Activated B cell treated with CpG ODN at 0.5 μM for 24 hours (primary cell): ENCODE results near the gene RNF123. TPM values are rescaled to one million over a fixed set of nuclear protein-coding genes. Genes with fewer than 3 reads are reported as not detected.
A peak's percentile ranks its signal among the peaks of the same experiment; 100 is the strongest.

Experiments
- ATAC-seq: fragments of 200-7000 bp; cut with Tn5 transposase; one replicate; pipeline ENCODE4 v1.10.0; 2021; ENCODE audit warnings: low read depth, mild to moderate bottlenecking, moderate library complexity
- CTCF ChIA-PET: fragments of 350-600 bp; sonication (Branson Sonifier 250); formaldehyde crosslinking; loops from one replicate; lab custom pipeline; 2021; ENCODE audit warnings: antibody characterized with exemption; lab: Charles Lee
- POLR2A ChIA-PET: fragments of 350-600 bp; sonication (Branson Sonifier 250); formaldehyde crosslinking; loops from one replicate; lab custom pipeline; 2021; ENCODE audit warnings: antibody characterized with exemption; lab: Charles Lee
- DNase-seq: peaks from one replicate; pipeline ENCODE4 v3.0.0; 2022
- H3K27ac Mint-ChIP-seq: one replicate; pipeline ENCODE4 v1.8.0; 2020; ENCODE audit warnings: mixed read lengths
- H3K27me3 Mint-ChIP-seq: one replicate; pipeline ENCODE4 v1.8.0; 2021; ENCODE audit warnings: mixed read lengths
- H3K36me3 Mint-ChIP-seq: one replicate; pipeline ENCODE4 v1.8.0; 2021; ENCODE audit warnings: low read depth, mixed read lengths
- H3K4me1 Mint-ChIP-seq: one replicate; pipeline ENCODE4 v1.8.0; 2021; ENCODE audit warnings: mixed read lengths
- H3K4me3 Mint-ChIP-seq: one replicate; pipeline ENCODE4 v1.8.0; 2020; ENCODE audit warnings: mild to moderate bottlenecking, mixed read lengths
- H3K9me3 Mint-ChIP-seq: one replicate; pipeline ENCODE4 v1.8.0; 2020; ENCODE audit warnings: mixed read lengths
- CTCF ChIP-seq: fragments of 200-600 bp; IDR thresholded peaks from one replicate; pipeline ENCODE4 v1.8.0; 2022; ENCODE audit warnings: antibody characterized with exemption, mild to moderate bottlenecking
- intact Hi-C: fragments of 100-400 bp; cut with micrococcal nuclease; formaldehyde crosslinking; loops from one replicate; pipeline ENCODE4 v1.15.1; 2024
- total RNA-seq: library from RNA; stranded (reverse); gene quantifications from 2 replicates; pipeline ENCODE4 v1.2.3, GENCODE V29; 2022

Gene RNF123
- total RNA-seq, 1 donor from 2014 or later: 51.4 TPM

- intact Hi-C loops: loop anchor here (1.0 to 5.0 kb wide), 7 partner anchors 36 to 1948 kb away; partner anchors contain the start of genes APEH, INKA1, IP6K1 and MST1
- ATAC-seq: peak; percentile 13
- H3K9me3 Mint-ChIP-seq: no peaks in the 10 kb centered on the region
- H3K27me3 Mint-ChIP-seq: no peaks in the 10 kb centered on the region
- ChIA-PET CTCF (no interaction called here), POLR2A (interaction anchor here (0.6 to 3.5 kb wide), 18 partner anchors 14 to 1941 kb away, joined by 3 to 24 read pairs (median 4); partner anchors contain the start of genes APEH, INKA1, IP6K1 and MON1A)
- peak; percentile 42 for DNase-seq
- peaks cover 54% of the 10 kb centered on the region for H3K4me1 Mint-ChIP-seq
- peak overlapping the region; percentile 98 for H3K27ac Mint-ChIP-seq
- no peak for TF ChIP-seq CTCF
- H3K36me3 Mint-ChIP-seq: peaks cover 43% of the 10 kb centered on the region
- peak overlapping the region; percentile 93 for H3K4me3 Mint-ChIP-seq
Observed at GRCh38 chr3:49724586-49724985, 35.2 kb downstream of the RNF123 start.

DNA sequence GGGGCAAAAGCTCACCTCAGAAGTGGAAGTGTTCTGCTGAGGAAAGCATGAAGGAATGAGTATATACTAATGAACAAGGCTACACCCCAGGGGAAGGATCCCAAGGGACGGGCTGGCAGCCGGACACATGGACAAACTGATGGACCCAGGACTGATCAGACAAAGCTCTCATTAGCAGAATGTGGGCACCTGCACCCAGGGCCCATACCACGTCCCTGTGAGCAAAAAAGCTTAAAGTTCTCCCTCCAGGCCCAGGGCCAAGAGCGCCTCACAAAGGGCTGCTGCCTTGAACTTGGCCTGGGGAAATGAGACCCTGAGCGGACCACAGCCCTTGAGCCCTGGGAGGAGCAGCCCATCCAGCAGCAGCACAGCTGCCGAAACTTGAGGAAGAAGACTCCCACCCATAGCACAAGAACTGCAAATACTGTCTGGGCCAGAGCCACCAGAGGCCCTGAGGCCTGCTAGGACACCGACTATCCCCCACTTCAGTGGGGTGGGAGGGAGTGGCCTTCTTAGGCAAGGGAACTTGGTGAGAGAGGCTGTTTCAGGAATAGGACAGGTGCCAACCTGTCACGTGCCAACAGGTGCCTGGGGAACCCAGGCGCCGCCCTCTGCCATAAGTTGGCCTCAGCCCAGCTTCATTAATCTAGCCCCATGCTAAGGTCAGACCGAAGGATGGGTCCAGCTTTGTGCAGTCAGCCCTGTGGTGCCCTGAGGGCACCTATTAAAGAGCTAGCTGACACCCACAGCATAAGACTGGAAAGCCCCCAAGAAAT lies 36.7 kb downstream of the RNF123 start:
- DNase-seq: no peak
- no peak for ATAC-seq
- Mint-ChIP-seq H3K27ac (peak overlapping the region; percentile 98), H3K4me1 (peaks cover 51% of the 10 kb centered on the region), H3K4me3 (no peak overlapping the region), H3K36me3 (peaks cover 46% of the 10 kb centered on the region), H3K27me3 (no peaks in the 10 kb centered on the region), H3K9me3 (no peaks in the 10 kb centered on the region)
- ChIA-PET POLR2A (interaction anchor here (0.6 to 3.5 kb wide), 2 partner anchors 60 to 313 kb away, joined by 9 to 24 read pairs; partner anchors contain the start of gene IP6K1), CTCF (interaction anchor here (0.7 kb wide), 1 partner anchor 186 kb away, joined by 3 read pairs; no protein-coding TSS in a partner anchor)
- intact Hi-C loops: loop anchor here (2.0 kb wide), 1 partner anchor 37 kb away; the partner anchor contains the start of genes MST1 and RNF123
- no peak for TF ChIP-seq CTCF

DNA sequence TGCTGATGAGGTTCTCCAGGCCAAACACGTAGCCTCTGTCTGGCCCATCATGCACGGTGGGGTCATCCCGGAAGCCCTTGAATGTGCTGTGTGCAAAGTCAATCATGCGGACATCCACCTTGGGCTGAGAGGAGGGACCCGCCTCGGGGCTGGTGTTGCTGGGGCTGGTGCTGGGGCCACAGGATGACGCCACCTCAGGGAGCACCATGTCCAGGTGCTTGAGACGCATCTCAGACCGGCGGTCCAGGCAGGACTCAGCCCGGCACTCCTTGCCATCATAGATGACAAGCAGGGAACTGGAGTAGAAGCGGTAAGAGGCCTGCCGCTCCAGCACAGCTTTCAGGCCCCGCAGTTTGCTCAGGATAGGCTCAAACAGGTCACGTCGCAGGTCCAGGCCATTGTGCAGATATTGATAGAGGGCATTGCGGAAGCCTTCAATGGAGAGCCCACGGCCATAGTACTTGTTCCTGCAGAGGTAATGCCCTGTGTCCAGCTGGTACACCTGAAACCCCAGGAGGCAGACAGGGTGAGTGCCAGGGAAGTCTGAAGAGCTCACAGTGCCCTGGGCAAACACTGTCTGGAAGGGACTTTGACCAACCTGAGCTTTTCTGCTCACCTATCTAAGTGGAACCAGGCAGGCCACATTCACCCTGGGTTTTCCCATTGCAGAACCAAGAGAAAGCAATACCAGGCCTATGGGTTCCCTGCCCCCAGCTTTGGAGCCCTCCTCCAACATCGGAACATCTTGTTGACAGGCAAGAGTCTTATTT lies 38.0 kb downstream of the RNF123 start:
- no peak for ATAC-seq
- Mint-ChIP-seq H3K9me3 (no peaks in the 10 kb centered on the region), H3K27me3 (no peaks in the 10 kb centered on the region), H3K4me1 (peaks cover 44% of the 10 kb centered on the region), H3K4me3 (no peak overlapping the region), H3K36me3 (peaks cover 48% of the 10 kb centered on the region), H3K27ac (peak overlapping the region; percentile 84)
- ChIA-PET POLR2A (interaction anchor here (0.6 kb wide), 1 partner anchor 76 kb away, joined by 3 read pairs; the partner anchor contains the start of gene INKA1), CTCF (no interaction called here)
- DNase-seq: no peak
- TF ChIP-seq CTCF: no peak
- intact Hi-C loops: no loop called here

- peaks cover 49% of the 10 kb centered on the region for H3K36me3 Mint-ChIP-seq
- H3K9me3 Mint-ChIP-seq: no peaks in the 10 kb centered on the region
- H3K27me3 Mint-ChIP-seq: no peaks in the 10 kb centered on the region
Observed at GRCh38 chr3:49727924-49728361, 38.6 kb downstream of the RNF123 start.

More at GRCh38 chr3:49727924-49728361, 38.6 kb downstream of the RNF123 start:
- peaks cover 38% of the 10 kb centered on the region for H3K4me1 Mint-ChIP-seq
- ATAC-seq (no peak), DNase-seq (no peak)
- ChIA-PET POLR2A (no interaction called here), CTCF (no interaction called here)
- no peak for TF ChIP-seq CTCF
- no peak overlapping the region for H3K4me3 Mint-ChIP-seq
- H3K27ac Mint-ChIP-seq: peak overlapping the region; percentile 84
- intact Hi-C loops: no loop called here
